Hematopoietic multipotent progenitor cell treated with erythropoietin and hydrocortisone succinate and interleukin-3 and kit ligand, for 17 days (in vitro differentiated cells): ENCODE data around the gene IRF2.
A peak's percentile ranks its signal among the peaks of the same experiment; 100 is the strongest.

ENCODE experiments used
- DNase-seq: peaks from one replicate; pipeline ENCODE4 v3.0.0-alpha.2; 2015; ENCODE audit warnings: low spot score

IRF2 gene

DNA sequence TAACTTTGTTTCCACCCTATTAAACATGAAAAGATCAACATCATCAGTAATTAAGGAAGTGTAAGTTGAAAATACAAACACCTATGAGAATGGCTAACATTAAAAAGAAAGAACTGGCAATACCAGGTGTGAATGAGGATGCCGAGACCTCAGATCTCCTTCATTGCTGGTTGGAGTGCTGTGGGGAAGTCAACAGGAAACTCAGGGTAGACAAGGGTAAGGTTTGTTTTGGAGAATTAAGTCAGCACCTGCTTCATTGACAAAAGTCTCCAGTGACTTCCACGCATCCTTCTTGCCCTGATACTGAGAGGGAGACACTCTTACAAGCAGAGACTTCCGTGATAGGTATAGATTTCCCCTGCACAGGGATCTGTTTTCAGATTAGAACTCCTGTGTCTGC lies 106.1 kb downstream of the IRF2 start:
- no peak for DNase-seq

DNA sequence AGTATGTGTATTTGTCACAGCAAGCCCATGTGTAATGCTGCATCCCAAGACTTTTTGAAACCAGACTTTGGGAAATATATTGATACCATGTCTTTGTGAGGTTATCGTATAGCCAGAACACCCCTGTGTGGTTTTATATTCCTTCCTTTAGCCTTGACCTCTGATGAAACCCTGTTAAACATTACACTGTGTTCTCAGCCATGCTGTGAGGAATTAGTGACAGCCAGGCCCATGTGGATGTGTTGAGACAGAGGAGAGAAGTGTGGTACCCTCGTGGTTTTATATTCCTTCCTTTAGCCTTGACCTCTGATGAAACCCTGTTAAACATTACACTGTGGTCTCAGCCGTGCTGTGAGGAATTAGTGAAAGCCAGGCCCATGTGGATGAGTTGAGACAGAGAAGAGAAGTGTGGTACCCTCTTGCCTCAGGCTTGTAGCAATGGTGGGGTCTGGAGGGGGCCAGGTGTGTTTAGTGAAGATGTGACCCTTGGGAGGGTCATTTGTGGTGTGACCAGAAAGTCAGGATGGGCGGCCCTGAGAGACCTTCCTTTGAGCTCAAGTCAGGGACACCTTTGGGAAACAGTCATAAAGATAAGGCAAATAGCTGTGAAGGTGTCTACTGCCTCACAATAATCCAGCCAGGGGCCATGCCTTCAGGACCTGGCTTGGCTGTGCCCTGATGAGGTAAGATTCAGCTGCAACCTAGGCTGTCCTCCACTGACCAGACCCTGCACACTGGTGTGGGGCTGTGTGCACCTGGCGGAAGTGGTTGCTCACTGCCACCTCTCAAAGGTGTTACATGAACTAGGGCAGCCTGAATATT lies 110.0 kb downstream of the IRF2 start:
- DNase-seq = no peak

DNA sequence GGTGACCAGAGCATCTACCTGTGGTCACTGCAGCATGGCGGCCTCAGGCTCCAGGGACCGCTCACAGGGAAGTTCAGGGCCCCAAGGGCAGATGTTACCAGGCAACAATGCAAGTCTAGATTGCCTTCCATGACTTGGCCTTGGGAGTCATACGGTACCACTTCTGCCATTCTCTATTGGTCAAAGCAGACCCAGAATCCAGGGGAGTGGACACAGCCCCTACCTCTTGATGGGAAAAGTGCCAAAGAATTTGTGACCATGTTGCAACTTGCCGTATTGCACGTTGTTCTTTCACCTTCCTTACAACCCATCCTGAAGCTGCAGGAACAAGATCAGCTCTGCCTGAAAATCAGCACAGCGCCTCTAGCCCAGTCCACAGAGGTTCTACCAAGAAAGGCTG lies 111.1 kb downstream of the IRF2 start:
- DNase-seq = no peak

DNA sequence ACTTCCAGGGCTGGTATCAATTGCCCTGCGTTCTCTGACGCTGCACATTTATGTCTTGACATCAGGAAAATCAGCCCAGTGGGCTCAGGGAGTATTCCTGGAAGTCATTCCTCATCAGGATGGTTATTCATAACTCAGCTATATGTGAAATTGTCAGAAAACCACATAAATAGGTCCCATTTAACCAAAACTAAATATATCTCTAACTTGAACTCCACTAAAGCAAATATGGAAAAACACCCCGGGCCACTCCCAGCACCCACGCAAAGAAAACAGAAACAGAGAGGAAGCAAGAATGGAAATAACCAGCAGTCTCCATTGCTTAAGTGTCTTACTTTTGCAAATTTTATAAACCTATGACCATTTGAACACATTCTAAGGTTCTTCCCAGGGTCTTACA lies 112.0 kb downstream of the IRF2 start:
- no peak for DNase-seq

GRCh38 chr4:184361443-184361842 lies 112.9 kb downstream of the IRF2 start:
- DNase-seq = no peak

DNA sequence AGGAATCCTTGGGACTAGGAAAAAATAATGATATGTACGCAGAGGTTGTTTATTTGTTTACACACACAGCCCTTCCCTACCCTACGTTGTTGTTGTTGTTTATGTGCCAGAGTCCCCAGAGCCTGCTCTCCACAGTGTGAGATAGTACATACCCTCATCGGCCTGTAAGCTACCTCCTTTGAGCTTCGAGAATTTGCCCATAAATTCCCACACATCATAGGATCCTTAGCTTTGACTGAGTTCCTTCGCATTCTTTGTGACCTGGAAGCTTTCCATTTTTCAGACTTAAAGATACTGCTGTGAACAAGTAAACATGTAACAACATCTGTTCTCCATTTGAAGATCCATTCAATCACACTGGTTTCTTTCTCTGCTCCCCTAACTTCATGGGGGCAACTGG lies 114.5 kb downstream of the IRF2 start:
- no peak for DNase-seq

DNA sequence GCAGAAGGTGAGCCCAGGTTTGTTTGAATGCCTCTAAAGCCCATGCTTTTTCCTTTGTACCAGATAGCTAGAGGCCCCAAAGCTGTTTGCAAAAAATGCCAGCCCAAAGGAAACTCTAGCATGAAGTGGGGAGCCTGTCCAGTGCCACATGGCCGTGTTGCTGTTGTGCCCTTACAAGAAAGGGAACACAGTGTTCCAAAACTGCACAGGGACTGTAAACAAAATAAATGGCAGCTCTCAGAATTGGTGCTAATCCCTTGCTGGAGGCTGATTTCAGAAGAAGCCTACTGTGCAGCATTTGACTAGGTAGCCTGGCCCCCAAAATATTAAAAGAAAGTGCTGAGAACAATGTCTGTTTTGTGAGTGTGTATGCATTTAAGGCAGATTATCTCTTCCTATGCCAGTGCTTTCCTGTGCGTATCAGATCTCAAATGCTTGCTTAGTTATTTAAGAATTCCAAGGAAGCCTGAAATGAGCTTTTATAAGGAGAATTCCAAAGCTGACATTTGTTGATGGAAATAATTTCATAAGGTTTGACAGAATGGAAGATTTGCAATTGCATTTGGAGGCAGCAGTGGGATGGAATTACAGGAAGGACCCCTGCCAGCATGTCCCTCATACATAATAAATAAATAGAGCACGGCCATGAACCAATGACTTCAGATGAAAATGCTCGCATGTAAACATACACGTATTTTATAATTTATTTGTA lies 115.7 kb downstream of the IRF2 start:
- no peak for DNase-seq

GRCh38 chr4:184357772-184358171 lies 116.6 kb downstream of the IRF2 start:
- DNase-seq = peak; percentile 15

GRCh38 chr4:184357165-184357564 lies 117.2 kb downstream of the IRF2 start:
- DNase-seq = no peak

- no peak for DNase-seq
Measured at GRCh38 chr4:184356366-184356765, 118.0 kb downstream of the IRF2 start.

DNA sequence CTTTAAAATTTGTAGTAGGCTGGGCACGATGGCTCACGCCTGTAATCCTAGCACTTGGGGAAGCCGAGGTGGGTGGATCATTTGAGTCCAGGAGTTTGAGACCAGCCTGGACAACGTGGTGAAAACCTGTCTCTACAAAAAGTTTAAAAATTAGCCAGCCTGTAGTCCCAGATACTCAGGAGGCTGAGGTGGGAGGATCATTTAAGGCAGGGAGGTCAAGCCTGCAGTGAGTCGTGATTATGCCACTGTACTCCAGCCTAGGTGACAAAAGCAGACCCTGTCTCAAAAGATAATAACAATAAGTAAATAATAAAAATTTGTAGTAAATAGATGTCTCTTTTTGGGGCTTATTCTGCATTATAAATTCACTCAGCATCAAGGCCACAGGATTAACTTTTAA lies 118.5 kb downstream of the IRF2 start:
- DNase-seq = no peak

GRCh38 chr4:184355111-184355604 lies 119.2 kb downstream of the IRF2 start:
- peak; percentile 19 for DNase-seq

DNA sequence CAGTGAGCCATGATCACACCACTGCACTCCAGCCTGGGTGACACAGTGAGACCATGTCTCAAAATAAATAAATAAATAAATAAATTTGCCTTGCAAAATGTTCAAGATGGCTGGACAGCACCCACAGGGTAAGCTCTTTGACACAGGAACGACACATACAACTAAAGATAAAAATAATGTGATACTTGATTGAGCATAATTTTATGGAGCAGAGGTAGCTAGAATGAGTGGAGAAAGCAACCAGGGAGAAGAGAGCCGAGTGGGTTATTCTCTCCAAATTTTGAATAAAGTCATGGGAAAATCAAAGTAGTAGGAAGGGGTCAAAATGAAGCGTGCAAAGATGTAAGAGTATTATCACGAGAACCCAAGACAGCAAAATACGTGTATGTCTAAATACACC lies 121.5 kb downstream of the IRF2 start:
- DNase-seq = no peak

DNA sequence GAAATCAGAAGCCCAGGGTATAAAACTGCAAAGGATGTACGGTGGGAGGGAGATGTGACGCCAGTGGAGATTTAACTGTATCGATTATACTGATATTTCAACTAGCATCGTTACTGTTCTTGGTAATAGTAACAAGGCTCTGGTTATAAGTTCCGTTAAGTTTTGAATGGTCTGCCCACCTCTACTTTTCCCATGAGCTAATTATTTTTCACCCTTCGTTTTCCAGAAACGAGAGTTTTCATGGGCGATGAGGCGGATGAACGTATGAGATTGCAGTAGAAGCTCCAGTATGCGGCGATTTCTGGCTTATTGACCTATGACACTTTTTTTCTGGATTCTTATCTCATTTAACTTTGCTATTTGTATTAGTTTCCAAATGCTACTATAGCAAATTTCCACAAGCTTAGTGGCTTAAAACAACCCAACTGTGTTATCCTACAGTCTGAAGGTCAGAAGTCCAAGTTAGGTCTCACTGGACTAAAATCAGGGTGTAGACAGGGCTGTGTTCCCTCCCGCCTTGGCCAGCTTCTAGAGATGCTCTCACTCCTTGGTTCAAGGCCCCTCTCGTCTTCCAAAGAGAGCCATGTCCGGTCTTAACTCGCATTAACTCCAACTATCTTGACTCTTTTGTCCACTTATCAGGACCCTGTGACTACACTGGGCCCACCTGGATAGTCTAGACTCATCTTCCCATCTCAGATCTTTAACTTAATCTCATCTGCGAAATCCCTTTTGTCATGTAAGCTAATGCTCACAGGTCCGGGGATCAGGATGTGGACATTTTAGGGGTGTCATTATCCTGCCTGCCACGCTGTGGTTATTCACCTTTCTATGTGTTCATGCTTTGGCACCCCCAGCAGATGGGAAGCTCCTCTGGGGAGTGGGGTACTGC lies 122.5 kb downstream of the IRF2 start:
- DNase-seq = no peak

- DNase-seq = no peak
Measured at GRCh38 chr4:184350964-184351363, 123.4 kb downstream of the IRF2 start.

DNA sequence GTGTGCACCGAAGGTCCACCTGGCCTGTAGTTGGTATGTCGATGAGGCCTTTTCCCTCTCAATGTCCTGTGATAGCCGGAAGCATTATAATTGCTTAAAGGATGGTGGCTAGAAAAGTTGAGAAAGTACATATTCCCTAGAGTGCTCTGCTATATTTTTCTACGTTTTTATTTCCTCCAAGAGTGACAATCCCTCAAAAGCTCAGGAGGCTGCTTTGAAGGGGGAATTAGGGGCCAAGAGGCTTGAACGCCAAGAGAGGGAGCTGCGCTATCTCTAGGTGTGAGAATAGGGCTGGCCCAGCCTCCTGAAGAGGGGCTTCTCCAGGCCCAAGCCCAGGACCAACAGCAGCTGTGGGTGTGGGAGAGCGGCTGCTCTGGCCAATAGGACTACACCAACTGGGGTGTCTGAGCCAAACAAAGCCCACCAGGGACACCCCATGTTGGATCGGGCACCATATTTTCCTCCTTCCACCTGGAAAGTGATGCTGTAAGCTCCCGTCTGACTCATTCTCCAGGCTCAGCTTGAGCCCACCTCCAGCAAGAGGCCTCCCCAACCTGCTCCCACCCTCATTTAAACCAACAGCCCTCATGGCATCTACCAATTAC lies 124.0 kb downstream of the IRF2 start:
- DNase-seq = no peak

DNA sequence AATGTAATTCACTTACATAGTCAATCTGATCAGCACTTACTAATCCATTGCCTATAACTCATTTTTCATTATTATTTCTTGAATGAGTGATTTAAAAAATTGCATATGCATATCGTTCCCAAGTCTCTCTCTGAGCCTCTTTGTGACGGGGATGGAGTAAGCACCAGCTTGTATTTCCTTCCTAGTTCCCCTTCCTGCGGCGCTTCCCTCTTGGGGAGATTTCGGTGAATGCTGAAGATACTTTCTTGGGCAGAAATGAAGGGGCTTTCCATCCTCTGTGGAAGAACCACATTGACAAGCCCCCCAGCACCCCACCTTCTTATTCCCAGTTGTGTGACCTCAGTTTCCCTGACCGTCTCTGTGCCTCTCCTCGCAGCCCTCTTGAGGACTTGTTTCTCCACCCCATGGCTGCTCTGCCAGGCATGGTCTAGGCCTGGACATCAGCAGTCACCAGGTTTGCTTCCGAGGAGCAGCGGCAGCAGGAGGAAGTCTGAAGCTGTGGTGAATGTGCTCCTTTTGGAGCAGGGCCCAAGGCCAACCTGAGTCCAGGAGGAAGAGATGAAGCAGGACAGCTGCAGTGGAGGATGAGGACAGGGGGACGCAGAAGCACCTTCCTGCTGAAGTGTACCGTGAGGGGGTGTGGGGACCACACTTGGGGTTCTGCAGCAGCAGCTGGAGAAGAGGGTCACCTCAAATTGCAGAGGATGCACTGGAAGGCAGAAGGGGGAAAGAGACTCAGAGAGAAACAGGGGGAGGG lies 124.9 kb downstream of the IRF2 start:
- no peak for DNase-seq

GRCh38 chr4:184348311-184349233 lies 125.8 kb downstream of the IRF2 start:
- DNase-seq = no peak

- no peak for DNase-seq
Measured at GRCh38 chr4:184347251-184348239, 126.8 kb downstream of the IRF2 start.
